HEK293T (cell line): ENCODE measurements around the gene PRKAA1.

Source experiments
- ARNT ChIP-seq: fragments of 450-650 bp; IDR thresholded peaks from 2 replicates; pipeline ENCODE4 v1.6.1; 2017; ENCODE audit warnings: mild to moderate bottlenecking
- BHLHE40 ChIP-seq: fragments of 450-650 bp; IDR thresholded peaks from 2 replicates; pipeline ENCODE4 v1.6.1; 2016; ENCODE audit warnings: mild to moderate bottlenecking, moderate library complexity, borderline replicate concordance
- CTBP1 ChIP-seq: fragments of 450-650 bp; IDR thresholded peaks from 2 replicates; pipeline ENCODE4 v1.6.1; 2016; ENCODE audit warnings: borderline replicate concordance
- FOXA1 ChIP-seq: fragments of 450-650 bp; IDR thresholded peaks from 2 replicates; pipeline ENCODE4 v1.6.1; 2016; ENCODE audit warnings: mild to moderate bottlenecking
- FOXK2 ChIP-seq: fragments of 450-650 bp; IDR thresholded peaks from 2 replicates; pipeline ENCODE4 v1.6.1; 2016; ENCODE audit warnings: mild to moderate bottlenecking
- FOXM1 ChIP-seq: fragments of 450-650 bp; IDR thresholded peaks from 2 replicates; pipeline ENCODE4 v1.6.1; 2017; ENCODE audit warnings: mild to moderate bottlenecking, borderline replicate concordance
- HDGF ChIP-seq: fragments of 450-650 bp; IDR thresholded peaks from 2 replicates; pipeline ENCODE4 v1.6.1; 2017; ENCODE audit warnings: antibody characterized with exemption, borderline replicate concordance
- NFRKB ChIP-seq: fragments of 450-650 bp; IDR thresholded peaks from 2 replicates; pipeline ENCODE4 v1.6.1; 2016; ENCODE audit warnings: mild to moderate bottlenecking, moderate library complexity
- PKNOX1 ChIP-seq: fragments of 450-650 bp; IDR thresholded peaks from 2 replicates; pipeline ENCODE4 v1.6.1; 2016
- SP1 ChIP-seq: fragments of 450-650 bp; IDR thresholded peaks from 2 replicates; pipeline ENCODE4 v1.6.1; 2017
- TARDBP ChIP-seq: fragments of 450-650 bp; IDR thresholded peaks from 2 replicates; pipeline ENCODE4 v1.6.1; 2016

- TF ChIP-seq FOXK2 (no peak), PKNOX1 (no peak), FOXA1 (no peak), TARDBP (no peak), FOXM1 (no peak), BHLHE40 (no peak), ARNT (no peak), CTBP1 (no peak), SP1 (no peak), NFRKB (no peak), HDGF (no peak)
Observed at GRCh38 chr5:40714001-40714400, 84.2 kb downstream of the PRKAA1 start.
